ENCODE results near the gene SLC17A8.
A peak's percentile ranks its signal among the peaks of the same experiment; 100 is the strongest.
"Not testable (repeated sequence)": the region's sequence is repeated elsewhere in the genome, so short reads cannot be mapped to it uniquely, and the experiment has no call there.

SLC17A8 gene

DNA sequence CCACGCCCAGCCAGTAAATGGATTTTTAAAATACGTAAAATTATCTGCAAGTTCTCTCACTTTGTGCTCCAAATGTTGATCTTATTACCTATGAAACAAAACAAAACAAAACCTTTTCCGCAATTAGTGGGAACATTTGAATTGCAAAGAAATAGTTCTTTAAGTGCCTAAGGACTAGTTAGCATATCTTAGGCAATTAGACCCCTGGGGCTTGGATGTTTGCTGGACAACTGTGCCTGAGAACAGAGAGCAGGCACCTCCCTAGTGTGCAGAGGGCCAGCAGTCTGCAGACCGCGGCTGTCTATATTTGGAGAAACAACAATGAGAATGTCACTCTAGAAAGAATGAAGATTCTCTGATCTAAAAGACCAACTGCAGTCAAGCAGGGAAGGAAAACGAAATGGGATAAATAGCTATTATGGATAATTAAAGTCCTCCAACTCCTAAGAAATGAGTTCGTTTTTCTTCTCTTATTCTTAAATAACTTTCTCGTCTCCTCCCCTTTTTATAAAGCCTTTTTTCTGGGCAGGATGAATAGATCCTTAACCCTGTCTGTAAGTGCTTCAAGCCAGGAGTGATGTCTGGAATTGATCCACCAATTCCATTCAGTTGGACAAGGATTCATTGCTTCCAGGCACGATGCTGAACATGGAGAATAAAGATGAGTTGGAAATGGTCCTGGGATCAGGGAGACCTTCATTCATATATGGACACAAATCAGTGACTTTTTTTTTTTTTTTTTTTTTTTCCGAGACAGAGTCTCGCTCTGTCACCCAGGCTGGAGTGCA, 16.2 kb downstream of the SLC17A8 start:
- DNase-seq, result no peak

DNA sequence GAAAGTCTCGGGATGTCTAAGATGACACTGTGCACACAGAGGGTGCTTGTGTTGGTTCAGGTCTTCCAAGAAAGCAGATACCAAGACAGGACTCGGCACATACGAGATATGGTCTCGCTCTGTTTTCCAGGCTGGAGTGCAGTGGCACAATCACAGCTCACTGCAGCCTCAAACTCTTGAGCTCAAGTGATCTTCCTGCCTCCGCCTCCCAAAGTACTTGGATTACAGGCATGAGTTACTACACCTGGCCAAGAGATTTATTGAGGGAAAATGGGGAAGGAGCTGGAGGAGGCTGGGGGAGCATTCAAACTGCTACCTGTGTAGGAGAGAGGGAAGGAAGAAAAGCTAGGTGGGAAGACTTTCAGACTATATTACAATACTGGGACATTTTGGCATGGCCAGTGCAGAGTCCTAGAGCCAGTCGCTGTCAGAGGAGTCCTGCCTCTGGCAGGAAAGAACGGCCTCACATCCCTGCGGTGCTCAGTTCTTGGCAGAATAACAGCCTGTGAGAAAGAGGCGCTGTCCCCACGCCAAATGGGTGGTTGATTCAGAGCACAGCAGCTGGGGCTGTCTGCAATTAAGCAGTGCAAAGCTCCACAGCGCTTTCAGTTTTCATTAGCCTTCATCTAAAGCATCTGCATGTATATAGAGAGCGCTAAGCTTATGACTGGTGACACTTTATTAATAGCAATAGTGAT, 18.3 kb downstream of the SLC17A8 start:
- no peak for DNase-seq

DNA sequence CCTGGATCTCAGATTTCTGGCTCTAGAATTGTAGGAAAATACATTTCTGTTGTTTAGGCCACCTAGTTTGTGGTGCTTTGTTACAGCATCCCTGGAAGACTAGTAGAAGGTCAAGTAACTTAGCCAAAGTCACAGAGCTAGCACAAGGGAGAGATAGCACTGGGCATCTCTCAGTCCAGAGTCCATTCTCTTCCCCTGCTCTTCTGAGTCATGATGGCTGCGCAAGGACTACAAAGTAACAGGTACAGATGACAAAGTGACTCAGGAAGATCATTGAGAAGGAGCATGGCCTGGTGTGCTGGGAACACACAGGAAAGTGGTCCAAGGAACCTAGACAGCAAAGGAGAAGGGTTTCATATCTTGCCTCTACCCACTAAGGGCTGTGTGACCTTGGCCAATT, 19.3 kb downstream of the SLC17A8 start:
- DNase-seq, result no peak

DNA sequence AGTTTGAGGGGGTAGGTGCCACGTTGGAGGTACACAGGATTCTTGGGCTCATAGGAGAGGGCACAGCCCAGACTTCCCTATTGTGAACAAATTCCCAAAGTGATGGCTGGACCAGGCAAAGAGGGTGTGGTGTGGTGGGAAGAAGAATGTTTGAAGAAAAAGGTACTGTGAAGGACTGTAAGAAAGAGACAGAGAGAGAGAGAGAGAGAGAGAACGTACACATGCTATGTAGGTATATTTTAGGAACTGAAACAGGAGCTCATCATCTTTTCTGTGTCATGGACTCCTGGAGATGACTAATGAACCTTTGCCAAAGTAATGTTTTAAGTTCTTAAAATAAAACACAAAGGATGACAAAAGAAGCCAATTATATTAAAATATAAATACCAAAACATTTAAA, 24.5 kb downstream of the SLC17A8 start:
- DNase-seq, result no peak

DNA sequence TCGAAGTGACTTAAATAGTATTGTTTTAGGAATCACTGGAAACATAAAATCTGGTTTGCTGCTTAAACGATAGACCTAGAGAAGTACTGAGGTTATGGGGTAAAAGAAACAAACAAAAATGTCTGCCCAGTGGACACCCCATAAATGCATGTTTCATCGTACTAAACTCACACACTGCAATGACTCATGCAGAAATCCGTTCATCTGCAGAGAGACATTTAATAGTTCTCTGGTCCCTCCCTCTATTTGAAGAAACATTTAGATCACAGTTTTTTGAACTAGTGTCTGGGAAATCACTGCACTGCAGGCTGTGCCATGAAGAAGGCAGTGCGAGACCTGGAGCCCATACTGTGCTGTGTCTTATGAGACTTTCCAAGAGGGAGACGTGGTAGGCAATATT, 25.5 kb downstream of the SLC17A8 start:
- DNase-seq, result no peak

DNA sequence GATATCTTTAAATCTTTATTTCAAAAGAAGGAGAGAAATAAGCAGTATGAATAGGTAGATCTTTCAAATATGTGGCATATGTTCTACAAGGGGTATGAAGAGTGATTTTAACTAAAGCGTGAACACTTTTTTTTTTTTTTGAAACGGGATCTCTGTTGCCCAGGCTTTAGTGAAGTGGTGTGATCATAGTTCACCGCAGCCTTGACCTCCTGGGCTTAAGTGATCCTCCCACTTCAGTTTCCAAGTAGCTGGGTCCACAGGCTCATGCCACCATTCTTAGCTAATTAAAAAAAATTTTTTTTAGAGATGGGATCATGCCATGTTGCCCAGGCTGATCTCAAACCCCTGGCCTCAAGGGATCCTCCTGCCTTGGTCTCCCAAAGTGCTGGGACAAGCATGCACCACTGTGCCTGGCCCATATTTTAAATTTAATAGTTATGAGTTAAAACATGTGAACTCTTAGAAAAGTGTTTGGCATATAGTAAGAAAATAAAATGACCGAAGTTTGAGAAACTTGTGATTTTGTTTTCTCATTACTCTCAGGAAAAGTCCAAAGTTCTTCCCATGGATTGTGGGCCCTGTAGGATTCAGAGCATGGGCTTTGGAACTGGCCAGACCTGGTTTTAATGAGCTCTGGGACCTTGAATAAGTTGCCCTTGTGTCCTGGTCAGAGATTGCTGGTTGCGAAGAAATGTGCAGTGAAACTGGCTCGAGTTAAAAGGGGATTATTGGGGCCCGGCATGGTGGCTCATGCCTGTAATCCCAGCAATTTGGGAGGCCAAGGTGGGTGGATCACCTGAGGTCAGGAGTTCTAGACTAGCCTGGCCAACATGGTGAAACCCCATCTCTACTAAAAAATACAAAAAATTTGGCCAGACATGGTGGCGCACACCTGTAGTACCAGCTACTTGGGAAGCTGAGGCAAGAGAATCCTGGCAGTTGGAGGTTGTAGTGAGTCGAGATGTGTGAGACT, 27.0 kb downstream of the SLC17A8 start:
- DNase-seq, result no peak

DNA sequence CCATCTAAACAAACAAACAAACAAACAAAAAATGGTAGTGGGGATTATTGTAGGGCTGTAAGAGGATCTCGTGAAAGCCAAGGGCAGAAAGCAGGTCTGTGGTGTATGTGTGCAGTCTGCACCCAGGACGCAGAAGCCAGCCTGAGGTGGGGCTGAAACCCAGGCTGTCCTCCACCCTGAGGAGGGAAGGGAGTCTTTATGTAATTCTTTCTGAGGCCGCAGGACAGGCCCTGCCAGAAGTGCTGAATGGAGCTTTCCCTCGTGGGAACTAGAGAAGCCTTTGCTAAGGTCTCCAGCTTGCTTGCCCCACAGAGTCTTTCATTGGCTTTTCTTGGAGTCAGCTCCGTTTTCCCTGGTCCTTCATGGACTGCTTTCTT, 27.7 kb downstream of the SLC17A8 start:
- no peak for DNase-seq

DNA sequence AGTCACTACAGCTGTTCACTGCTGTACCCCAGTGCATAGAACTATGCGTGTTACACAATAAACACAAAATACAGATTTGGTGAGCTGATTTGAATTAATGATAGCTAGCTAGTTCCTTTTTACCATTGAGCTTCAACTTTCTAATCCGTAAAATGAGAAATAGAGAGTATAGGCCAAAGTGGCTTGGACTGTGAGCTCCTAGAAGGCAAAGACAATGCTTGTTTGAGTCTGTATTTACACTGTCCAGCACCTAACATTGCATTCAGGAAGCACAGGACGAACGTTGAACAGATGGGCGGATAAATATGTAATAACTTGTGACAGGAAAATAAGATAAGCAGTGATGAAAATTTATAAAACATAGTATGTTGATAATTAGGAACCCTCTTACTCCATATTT, 31.5 kb downstream of the SLC17A8 start:
- DNase-seq, result no peak

DNA sequence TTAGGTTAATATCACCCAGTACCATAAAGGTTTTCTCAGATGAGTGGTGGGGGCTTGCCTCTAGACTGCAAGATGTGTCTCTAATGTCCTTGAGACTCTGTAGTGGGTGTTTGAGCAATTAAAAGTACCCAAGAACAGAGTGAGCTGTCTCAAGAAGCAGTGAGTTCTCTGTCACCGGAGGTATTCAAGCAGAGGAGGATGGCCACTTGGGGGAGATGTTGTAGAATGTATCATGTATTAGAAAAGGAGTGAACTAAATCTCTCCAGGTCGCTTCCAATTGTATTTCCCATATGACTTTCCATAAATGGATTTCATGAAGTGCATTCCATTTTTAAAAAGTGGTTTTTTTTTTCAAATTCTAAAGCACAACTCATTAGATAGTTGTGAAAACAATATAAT, 35.0 kb downstream of the SLC17A8 start:
- DNase-seq, result no peak

DNA sequence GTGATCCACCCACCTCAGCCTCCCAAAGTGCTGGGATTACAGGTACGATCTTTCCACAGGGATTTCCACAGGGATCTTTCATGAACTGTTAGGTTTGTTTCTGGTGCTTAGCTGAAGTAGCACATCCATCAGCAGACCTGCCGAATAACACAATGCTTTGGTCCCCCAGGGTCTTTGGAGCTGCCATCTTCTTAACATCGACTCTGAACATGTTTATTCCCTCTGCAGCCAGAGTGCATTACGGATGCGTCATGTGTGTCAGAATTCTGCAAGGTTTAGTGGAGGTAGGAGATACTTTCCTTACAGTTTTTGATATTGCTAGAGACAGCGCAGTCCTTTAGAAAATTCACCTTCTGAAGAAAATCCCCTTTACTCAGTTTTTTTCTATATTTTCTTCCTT, 36.3 kb downstream of the SLC17A8 start:
- no peak for DNase-seq

DNA sequence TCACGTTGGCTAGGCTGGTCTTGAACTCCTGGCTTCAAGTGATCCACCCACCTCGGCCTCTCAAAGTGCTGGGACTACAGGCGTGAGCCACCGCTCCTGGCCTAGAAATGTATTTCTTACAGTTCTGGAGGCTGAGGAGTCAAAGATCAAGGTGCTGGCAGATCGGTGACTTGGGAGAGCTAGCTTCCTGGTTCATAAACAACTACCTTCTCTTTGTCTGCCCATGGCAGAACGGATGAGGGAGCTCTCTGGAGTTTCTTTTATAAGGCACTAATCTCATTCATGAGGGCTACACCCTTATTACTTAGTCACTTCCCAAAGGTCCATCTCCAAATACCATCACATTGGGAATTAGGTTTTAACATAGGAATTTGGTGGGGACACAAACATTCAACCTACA, 38.9 kb downstream of the SLC17A8 start:
- DNase-seq, result no peak

DNA sequence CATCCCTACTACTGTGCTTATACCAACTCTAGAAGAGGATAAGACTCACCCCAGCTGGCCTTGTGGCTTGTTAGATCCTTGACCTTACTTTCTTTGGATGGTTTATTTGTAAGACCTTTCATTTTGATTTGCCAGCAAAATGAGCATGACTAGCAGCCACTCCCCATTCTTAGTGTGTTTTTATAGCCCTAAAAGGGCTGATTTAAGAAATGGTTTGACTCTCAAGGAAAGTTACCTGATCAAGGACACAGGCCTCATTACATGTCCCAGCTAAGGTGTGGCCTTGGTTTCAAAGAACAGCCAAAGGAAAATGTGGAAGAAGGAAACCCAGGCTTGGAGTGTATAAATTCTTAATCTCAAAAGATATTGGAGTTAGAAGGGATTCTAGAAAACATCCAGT, 41.4 kb downstream of the SLC17A8 start:
- no peak for DNase-seq

DNA sequence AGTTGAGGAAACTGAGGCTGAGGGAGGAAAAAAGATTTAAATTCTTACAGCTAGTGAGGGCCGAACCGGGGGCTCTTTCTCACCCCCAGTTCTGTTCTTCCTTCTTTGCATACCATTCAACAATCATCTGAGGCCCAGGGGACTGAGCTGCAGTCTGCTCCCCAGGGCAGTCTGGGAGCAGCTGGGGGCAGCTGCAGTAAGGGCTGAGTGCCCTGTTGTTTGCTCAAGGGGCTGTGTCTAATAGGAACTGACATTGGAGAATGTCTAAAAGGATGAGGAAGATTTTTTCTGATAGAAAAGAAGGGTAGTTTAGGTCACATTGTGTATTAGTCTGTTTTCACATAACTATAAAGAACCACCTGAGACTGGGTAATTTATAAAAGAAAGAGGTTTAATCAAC, 42.2 kb downstream of the SLC17A8 start:
- DNase-seq, result no peak

DNA sequence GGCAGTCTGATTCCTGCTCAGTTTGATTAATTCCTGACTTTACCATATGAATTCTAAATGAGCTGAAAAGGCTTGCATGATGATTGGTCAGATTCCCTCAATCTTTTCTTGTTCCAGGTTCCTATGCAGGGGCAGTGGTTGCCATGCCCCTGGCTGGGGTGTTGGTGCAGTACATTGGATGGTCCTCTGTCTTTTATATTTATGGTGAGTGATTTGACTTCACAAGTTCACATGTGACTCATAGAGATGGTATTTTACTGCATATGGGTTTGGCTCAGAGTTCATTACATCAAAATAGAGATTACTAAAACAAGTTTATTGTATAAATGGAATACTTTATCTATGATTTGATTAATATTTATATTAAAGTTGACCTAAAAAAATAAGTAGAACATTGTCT, 44.8 kb downstream of the SLC17A8 start:
- no peak for DNase-seq

DNA sequence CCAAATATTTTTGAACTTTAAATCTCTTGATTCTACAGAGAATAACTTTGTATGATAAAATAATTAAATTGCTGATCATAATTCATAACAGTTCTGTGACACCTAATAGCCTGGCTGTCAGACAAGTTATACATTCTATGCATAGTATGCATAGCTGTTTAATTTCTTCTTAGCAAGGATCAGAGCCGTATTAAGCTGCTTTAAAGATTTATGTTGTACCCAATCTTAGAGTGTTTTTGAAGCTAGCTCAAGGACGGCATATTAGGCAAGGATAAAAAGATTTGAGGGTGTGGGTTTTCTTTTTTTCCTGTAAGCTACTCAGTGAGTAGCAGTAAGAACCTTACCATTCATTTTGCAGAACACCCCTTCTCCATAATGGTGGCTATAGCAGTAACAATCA, 45.9 kb downstream of the SLC17A8 start:
- no peak for DNase-seq

DNA sequence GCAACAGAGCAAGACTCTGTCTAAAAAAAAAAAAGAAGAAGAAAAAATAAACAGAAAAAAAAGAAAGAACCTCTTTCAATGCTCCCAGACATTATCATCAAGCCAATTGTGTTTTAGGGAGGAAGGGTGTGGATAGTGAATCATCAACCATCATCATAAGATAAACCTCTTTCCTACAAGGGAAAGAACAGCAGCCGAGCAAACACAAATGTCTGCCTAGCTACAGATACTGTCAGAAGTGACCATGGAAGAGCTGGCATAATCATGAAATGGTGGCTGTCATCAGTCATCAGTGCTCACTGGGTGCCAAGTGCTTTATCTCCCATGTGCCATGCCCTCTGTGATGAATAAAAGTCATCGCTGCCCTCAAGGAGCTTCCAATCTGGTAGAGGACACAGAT, 46.6 kb downstream of the SLC17A8 start:
- no peak for DNase-seq

DNA sequence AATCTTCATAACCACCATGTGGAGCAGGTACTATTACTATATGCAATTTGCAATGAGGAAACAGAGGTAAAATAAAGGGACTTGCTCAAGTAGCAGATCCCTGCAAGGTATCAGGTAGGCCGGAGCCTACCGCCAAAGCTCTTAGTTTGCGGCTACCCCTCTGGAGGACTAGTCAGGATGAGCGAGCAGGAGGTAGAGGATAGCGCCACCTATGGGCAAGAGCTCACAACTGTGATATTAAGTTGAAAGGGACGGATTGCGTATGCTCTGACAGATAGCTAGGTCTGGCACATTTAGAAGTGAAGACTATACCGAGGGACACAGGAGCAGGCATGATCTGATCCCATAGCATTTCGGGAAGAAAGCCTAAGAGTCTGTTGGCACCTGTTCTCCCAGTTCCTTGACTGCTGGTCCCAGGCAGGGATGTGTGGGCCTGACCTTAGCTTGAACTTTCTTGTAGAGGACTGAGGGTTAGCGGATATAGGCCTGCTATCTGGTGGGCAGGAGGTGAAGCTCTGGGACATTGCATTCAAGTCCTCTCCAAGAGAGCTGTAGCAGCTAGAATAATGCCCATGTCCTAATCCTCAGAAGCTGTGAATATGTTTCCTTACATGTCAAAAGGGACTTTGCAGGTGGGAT, 48.0 kb downstream of the SLC17A8 start:
- DNase-seq, result peak; percentile 42

DNA sequence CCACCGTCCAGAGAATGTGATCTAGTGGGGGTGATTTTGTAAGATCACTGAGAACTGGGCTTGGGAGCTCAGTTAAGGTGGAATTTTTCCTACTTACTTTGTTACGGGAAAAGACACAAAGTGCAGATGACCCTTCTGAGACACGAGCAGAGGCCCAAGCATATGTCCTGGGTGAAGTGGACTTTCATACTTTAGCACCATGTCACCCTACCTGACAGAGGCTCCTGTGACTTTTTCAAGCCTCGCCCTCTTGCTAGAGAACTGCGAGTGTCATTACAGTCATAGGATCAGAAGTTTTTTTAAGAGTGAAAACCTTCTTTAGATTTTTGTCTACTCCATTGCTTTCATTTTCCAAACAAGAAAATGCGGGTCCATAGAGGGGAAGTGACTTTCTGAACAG, 56.1 kb downstream of the SLC17A8 start:
- no peak for DNase-seq

DNA sequence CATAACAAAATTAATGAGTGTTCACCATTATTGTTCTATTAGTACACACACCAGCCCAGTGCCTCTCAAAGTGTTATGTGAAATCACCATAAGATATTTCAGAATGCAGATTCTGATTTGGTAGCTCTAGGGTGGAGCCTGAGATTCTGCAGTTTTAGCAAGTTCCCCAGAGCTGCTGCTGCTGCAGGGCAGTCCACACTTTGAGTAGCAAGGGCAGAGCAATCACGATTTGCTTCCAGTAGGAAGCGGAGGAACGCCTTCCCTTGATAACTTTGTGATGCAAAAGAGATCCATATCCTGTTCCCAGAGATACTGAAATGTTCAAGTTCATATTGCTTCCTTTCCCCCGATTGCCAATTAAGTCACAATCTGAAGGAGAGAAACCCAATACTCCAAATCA, 57.9 kb downstream of the SLC17A8 start:
- DNase-seq, result no peak

DNA sequence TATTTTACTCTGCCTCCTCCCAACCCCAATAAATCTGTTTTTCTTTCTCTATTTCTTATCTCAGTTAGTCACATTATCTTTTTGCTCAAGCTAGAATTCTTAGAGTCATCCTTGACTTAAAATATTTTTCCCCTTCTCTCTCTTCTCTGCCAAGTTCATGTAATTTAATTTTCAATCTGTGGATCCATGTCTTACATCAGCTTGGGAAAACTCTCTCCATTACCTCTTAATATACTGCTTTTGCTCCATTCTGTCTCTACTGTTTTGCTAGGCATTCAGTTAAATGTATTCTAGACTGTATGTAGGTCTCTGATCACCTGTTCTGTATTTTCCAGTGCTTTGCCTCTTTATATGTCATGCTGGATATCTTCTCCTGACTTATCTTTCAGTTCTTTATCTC, 65.8 kb downstream of the SLC17A8 start:
- DNase-seq, result no peak

DNA sequence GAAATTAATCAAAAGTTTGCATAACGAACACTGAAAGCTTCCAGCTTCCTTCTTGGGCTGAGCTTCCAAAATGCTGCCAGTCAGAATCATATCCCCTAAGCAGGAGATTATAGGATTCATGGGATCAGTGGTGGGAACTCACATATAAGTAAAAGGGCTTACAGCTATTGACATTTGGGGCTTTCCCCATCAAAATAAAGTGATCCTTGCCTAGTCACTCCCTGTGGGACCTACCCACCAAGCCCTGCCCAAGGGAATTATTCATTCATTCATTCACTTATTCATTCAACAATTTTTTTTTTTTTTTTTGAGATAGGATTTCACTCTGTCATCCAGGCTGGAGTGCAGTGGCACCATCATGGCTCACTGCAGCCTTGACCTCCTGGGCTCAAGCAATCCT, 69.3 kb downstream of the SLC17A8 start:
- DNase-seq, result no peak

DNA sequence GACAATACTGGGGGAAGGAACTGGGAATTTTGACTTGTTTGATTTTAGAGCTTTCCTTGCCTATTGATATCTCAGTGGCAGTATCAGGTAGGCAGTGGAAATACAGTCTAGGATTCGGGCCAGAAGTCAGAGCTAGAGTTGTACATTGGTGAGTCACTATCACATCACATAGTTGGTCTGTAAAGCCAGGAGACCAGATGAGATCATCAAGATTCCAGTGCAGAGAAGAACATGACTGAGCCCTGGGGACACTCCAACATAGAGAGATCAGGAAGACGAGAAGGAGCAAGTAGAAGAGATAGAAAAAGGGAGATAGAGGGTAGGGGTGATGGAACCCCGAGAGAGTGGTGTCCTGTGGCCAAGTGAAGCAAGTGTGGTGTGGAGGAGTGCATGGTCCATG, 70.2 kb downstream of the SLC17A8 start:
- DNase-seq, result no peak

DNA sequence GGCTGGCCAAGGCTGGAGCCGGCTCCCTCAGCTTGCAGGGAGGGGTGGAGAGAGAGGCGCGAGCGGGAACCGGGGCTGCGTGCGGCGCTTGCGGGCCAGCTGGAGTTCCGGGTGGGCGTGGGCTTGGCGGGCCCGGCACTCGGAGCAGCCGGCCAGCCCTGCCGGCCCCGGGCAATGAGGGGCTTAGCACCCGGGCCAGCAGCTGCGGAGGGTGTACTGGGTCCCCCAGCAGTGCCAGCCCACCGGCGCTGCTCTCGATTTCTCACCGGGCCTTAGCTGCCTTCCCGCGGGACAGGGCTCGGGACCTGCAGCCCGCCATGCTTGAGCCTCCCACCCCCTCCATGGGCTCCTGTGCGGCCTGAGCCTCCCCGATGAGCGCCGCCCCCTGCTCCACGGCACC, 73.4 kb downstream of the SLC17A8 start:
- DNase-seq, result not testable (repeated sequence)

Measured in stimulated activated CD4-positive, alpha-beta T cell treated with anti-CD3 and anti-CD28 coated beads, Interleukin-1b, Interleukin-23, amount 100 ng/mL, for 48 hours (primary cell).